ENCODE measurements around the gene IGSF11.
"Not testable (repeated sequence)": the region's sequence is repeated elsewhere in the genome, so short reads cannot be mapped to it uniquely, and the experiment has no call there.

IGSF11 gene

DNA sequence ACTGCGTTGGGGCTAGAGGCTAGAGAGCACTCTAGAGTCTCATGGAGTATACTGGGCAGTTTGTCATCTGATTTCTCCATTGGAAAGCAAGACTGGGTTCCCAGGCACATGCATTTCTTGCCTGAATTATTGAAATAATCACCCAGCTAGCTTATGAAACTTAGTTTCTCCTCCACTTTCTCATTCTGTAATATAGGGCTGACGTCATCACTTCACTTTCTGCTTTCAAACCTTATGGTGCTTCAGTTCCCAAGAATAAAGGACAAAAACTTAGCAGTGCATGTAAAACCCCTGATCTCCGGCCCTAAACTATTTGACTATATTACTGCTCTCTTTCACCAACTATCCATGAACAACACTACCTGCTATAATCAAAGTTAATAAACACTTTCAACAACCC is 147.9 kb downstream of the IGSF11 start:
- DNase-seq: no peak

DNA sequence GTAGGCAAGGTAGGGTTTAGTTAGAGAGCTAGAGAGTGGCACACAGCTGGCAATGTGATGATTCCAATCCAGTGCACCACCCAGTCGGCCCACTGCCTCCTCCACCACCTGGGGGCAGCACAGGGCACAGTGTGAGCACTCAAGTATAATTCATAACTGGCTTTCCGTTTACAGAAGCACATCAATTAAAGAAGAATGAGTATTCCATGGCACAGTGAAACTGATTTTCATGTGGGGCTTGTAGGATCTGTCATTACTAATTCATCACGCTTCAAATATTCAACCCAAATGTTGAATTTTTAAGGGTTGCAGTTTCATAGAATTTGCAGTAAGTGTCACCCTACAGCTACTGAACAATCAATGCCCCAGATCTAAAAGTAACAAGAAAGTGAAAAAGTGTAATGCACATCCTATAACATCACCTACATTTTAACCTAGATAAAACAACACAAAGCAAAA is 149.9 kb downstream of the IGSF11 start:
- DNase-seq: peak in 51 of 56 donors; percentile 2 to 87 (median 51)

DNA sequence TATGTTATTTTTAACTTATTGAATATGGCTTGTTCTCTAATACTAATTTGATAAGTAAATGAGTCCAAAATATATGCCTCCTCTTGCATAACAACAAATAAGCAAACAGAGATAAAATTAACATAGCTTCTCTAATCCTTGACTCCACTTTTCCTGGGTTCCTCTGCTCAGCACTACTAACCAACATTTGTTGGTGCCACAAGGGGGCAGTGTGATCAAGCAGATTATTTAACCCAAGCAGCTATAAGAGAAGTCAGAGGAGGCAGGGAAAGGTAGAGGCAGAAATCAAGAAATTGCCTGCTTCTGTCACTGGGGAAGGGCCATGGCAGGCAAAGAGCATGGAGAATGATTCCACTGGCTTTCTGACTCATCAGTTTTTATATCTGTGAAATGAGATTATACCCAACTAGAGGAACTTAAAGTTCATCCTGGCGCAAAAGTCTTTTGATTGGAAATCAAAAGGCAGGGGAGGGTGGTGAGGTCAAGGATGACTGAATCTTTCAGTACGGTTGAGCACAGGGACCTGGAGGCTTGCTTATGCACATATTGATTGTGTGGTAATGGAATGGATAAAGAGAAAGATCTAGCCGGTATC is 152.2 kb downstream of the IGSF11 start:
- peak in 47 of 56 donors; percentile 1 to 91 (median 45) for DNase-seq

DNA sequence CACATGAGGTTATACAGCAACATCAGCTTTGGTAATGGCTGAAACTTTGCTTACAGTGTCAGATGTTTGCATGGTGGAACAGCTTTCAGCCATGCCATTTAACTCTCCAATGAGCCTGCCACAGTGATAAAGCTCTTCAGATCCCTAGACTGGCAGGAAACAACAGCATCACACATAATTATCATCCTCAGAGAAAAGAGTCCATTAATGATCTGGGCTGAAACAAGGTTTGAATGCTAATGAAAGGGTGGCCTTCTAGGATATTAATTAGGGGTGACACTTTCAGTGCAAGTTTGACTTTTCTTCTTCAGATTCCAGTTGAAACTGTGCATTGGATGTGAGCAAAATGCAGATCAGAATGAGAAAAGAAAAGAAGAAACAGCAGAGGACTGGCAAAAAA is 166.6 kb downstream of the IGSF11 start:
- DNase-seq: no peak

DNA sequence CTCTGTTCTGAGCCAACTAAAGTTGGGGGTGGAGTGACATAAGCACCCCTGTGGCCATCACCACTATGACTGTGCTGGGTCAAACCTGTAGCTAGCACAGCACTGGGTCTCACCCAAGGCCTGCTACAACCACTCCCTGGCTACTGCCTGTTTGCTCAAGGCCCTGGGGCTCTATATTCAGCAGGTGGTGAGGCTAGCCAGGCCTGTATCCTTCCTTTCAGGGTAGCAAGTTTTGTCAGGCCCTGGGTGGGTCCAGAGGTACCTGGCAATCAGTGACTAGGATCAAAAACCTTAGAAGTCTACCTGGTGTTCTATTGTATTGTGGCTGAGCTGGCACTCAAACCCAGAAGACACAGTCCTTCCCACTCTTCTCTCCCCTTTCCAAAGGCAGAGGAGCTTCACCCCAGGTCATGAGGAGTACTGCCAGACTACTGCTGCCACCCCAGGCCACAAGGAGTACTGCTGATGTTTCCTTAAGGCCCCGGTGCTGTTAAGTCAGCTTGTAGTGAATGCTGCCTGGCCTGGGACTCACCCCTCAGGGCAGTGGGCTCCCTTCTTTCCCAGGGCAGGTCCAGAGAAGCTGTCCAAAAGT is 170.8 kb downstream of the IGSF11 start:
- DNase-seq: no peak

DNA sequence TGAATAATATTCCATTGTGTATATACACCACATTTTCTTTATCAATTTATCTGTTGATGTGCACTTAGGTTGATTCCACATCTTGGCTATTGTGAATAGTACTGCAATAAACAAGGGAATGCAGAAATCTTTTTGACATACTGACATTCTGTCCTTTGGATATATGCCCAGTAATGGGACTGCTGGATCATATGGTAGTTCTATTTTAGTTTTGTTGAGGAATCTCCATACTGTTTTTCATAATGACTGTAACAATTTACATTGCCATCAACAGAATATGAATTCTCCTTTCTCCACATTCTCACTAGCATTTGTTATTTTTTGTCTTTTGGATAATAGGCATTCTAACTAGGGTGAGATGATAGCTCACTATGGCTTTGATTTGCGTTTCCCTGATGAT is 174.7 kb downstream of the IGSF11 start:
- no peak for DNase-seq

DNA sequence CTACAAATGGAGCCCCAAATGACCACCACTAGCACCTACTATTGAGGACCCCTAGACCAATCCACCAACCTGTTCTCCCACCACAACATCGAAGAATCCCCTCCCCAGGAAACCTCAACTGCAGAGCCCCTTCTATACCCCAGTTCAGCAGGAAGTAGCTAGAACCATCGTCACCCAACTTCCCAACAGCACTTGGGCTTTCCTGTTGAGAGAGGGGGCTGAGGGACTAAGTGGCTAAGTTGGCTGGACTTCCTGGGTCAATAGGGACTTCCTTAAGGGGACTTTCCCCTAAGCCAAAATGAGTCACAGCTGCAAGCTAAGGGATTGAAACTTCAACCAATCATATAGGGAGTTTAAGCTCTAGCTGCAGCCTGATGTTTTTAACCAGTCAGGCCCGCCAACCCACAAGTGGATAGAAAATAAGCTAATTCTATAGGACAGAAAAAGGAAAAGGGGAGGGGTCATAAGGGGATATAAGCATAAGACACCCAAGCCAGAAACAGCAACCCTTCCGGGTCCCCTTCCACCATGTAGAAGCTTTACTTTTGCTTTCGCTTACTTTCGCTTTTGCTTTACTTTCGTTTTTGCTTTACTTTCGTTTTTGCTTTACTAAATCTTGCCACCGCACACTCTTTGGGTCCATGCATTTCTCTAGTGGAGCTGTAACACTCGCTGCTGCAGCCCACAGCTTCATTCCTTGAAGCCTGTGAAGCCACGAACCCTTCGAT is 183.0 kb downstream of the IGSF11 start:
- DNase-seq: not testable (repeated sequence)

DNA sequence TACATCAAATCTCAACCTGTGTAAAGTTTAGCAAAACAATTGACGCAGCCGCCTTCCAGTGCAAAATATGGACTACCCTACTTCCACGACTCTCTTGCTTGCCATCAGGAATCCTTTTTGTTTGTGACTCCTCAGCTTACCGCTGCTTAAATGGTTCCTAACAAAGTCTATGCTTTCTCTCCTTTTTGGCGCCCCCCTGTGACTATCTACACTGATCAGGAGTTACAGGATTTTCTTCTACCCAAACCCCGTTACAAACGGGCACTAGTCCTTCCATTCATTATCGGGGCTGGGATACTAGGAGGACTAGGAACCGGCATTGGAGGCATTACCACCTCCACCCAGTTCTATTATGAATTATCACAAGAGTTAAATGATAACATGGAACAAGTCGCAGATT is 184.0 kb downstream of the IGSF11 start:
- DNase-seq: no peak

All from amygdala (tissue), 56 donors.